ENCODE measurements around the gene PMEPA1. TPM values are rescaled to one million over a fixed set of nuclear protein-coding genes. Genes with fewer than 3 reads are reported as not detected.

Gene PMEPA1
- total RNA-seq, 1 donor from 2014 or later, result 49.4 TPM

DNA sequence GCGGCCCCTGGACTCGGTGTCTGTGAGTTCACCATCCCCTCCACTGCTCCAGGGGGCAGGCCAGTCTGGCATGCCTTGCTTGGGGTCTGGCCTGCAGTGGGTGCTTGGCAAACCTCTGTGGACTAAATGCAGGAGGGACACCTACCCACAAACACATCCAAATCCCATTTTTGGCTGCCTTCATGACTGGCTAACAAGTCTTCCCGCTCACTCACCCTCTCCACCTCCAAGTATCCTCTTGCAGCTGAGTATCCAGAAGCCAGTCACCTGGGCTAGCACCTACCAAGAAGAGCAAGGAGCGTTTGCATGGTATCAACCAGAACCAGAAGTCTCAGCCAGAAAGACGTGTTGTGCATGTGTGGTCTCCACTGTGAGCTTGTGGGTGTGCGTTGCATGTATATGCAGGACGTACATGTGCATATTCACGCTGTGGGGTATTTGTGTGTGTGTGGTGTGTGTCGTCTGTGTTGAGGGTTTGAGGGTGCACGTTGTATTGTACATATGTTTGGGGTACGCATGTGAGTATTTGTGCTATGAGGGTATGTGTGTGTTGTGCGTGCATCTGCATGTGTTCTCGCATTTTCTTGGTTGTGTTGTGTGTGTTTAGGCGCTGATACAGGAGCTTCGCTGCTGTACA is 5.6 kb upstream of the PMEPA1 start:
- Histone ChIP-seq H3K9me3 (ENCODE audit: insufficient read depth, low read depth, low read length) (no peaks in the 10 kb centered on the region), H3K4me3 (ENCODE audit: insufficient read depth, low read depth, low read length) (no peak overlapping the region), H3K27ac (ENCODE audit: low read depth, low read length) (peak overlapping the region; percentile 49), H3K36me3 (ENCODE audit: insufficient read depth, low read length) (no peaks in the 10 kb centered on the region), H3K4me1 (ENCODE audit: insufficient read depth, low read length) (peaks cover 57% of the 10 kb centered on the region), H2AFZ (ENCODE audit: low read depth, low read length) (no peak overlapping the region), H3K79me2 (ENCODE audit: insufficient read depth, low read length) (peaks cover 28% of the 10 kb centered on the region), H3K9ac (ENCODE audit: low read length) (no peak overlapping the region), H3K4me2 (ENCODE audit: low read length) (peak overlapping the region; percentile 22), H3K27me3 (ENCODE audit: insufficient read depth, low read length) (no peaks in the 10 kb centered on the region), H4K20me1 (ENCODE audit: insufficient read depth, low read length) (no peaks in the 10 kb centered on the region)
- no peak for DNase-seq (ENCODE audit: low read depth)
- Mint-ChIP-seq H3K36me3 (ENCODE audit: low read depth, unreplicated experiment) (no peaks in the 10 kb centered on the region), H3K27me3 (ENCODE audit: low read depth, unreplicated experiment) (peaks cover under 1% of the 10 kb centered on the region), H3K9me3 (ENCODE audit: unreplicated experiment) (no peaks in the 10 kb centered on the region), H3K4me1 (ENCODE audit: low read depth, unreplicated experiment) (peaks cover 34% of the 10 kb centered on the region), H3K4me3 (ENCODE audit: unreplicated experiment) (no peak overlapping the region), H3K27ac (ENCODE audit: unreplicated experiment) (peak overlapping the region; percentile 28)
- TF ChIP-seq CTCF (IDR thresholded peaks at IDR 0.05; ENCODE audit: insufficient read depth, low read depth, low read length) (no peak), EZH2 (IDR thresholded peaks at IDR 0.05; ENCODE audit: insufficient read depth, low read length) (no peak)
- FAIRE-seq, result no peak

- no peak overlapping the region for H2AFZ ChIP-seq (ENCODE audit: low read depth, low read length)
- no peaks in the 10 kb centered on the region for H4K20me1 ChIP-seq (ENCODE audit: insufficient read depth, low read length)
- no peaks in the 10 kb centered on the region for H3K36me3 Mint-ChIP-seq (ENCODE audit: low read depth, unreplicated experiment)
- peaks cover 34% of the 10 kb centered on the region for H3K4me1 Mint-ChIP-seq (ENCODE audit: low read depth, unreplicated experiment)
- H3K27ac Mint-ChIP-seq (ENCODE audit: unreplicated experiment), result no peak overlapping the region
- DNase-seq (ENCODE audit: low read depth) (peak; percentile 71), FAIRE-seq (no peak)
- TF ChIP-seq CTCF (IDR thresholded peaks at IDR 0.05; ENCODE audit: insufficient read depth, low read depth, low read length), result no peak
- TF ChIP-seq EZH2 (IDR thresholded peaks at IDR 0.05; ENCODE audit: insufficient read depth, low read length), result no peak
- no peaks in the 10 kb centered on the region for H3K27me3 Mint-ChIP-seq (ENCODE audit: low read depth, unreplicated experiment)
- H3K4me3 Mint-ChIP-seq (ENCODE audit: unreplicated experiment), result peak overlapping the region; percentile 37
- no peak overlapping the region for H3K27ac ChIP-seq (ENCODE audit: low read depth, low read length)
- H3K9me3 ChIP-seq (ENCODE audit: insufficient read depth, low read depth, low read length), result no peaks in the 10 kb centered on the region
- H3K4me1 ChIP-seq (ENCODE audit: insufficient read depth, low read length), result peaks cover 58% of the 10 kb centered on the region
- no peak overlapping the region for H3K4me3 ChIP-seq (ENCODE audit: insufficient read depth, low read depth, low read length)
- peaks cover 32% of the 10 kb centered on the region for H3K79me2 ChIP-seq (ENCODE audit: insufficient read depth, low read length)
- H3K36me3 ChIP-seq (ENCODE audit: insufficient read depth, low read length), result no peaks in the 10 kb centered on the region
- no peak overlapping the region for H3K9ac ChIP-seq (ENCODE audit: low read length)
- H3K4me2 ChIP-seq (ENCODE audit: low read length), result no peak overlapping the region
- H3K27me3 ChIP-seq (ENCODE audit: insufficient read depth, low read length), result no peaks in the 10 kb centered on the region
- no peaks in the 10 kb centered on the region for H3K9me3 Mint-ChIP-seq (ENCODE audit: unreplicated experiment)
Observed at GRCh38 chr20:57714409-57715267, 4.8 kb upstream of the PMEPA1 start.
